HT-29 (cell line): ENCODE results near the gene GNAS. TPM values are rescaled to one million over a fixed set of nuclear protein-coding genes. Genes with fewer than 3 reads are reported as not detected.

Experiments used
- DNase-seq: peaks from one replicate; pipeline ENCODE4 v3.0.0-alpha.2; 2015; ENCODE audit warnings: low spot score
- total RNA-seq: library from RNA; depleted of rRNA; stranded (reverse); fragments of >200 nt; shearing (Covaris generic); gene quantifications from 2 replicates; pipeline ENCODE4 v1.2.3, GENCODE V29; 2014

The GNAS gene
- total RNA-seq, 1 experiment from 2014 or later: 888 TPM

GRCh38 chr20:58853976-58854637 lies 1.6 kb downstream of the GNAS start:
- no peak for DNase-seq

- no peak for DNase-seq
Observed at GRCh38 chr20:58854638-58855471, 2.3 kb downstream of the GNAS start.

GRCh38 chr20:58855506-58856389 lies 3.2 kb downstream of the GNAS start:
- DNase-seq: no peak

GRCh38 chr20:58863044-58863790 lies 10.7 kb downstream of the GNAS start:
- no peak for DNase-seq

GRCh38 chr20:58864346-58864745 lies 11.8 kb downstream of the GNAS start:
- DNase-seq: peak; percentile 44

- no peak for DNase-seq
Observed at GRCh38 chr20:58865843-58866242, 13.3 kb downstream of the GNAS start.

GRCh38 chr20:58867211-58867610 lies 14.7 kb downstream of the GNAS start:
- no peak for DNase-seq

- DNase-seq: no peak
Observed at GRCh38 chr20:58868795-58869194, 16.3 kb downstream of the GNAS start.

- no peak for DNase-seq
Observed at GRCh38 chr20:58869662-58870227, 17.2 kb downstream of the GNAS start.

GRCh38 chr20:58870293-58871014 lies 17.9 kb downstream of the GNAS start:
- DNase-seq: peak; percentile 87

GRCh38 chr20:58871533-58872102 lies 19.1 kb downstream of the GNAS start:
- no peak for DNase-seq

- DNase-seq: no peak
Observed at GRCh38 chr20:58874469-58874868, 22.0 kb downstream of the GNAS start.

- no peak for DNase-seq
Observed at GRCh38 chr20:58875111-58875510, 22.6 kb downstream of the GNAS start.

- no peak for DNase-seq
Observed at GRCh38 chr20:58875541-58876134, 23.1 kb downstream of the GNAS start.

GRCh38 chr20:58876437-58876836 lies 23.9 kb downstream of the GNAS start:
- DNase-seq: no peak

- no peak for DNase-seq
Observed at GRCh38 chr20:58877050-58877975, 24.8 kb downstream of the GNAS start.

GRCh38 chr20:58877976-58878360 lies 25.5 kb downstream of the GNAS start:
- DNase-seq: no peak

GRCh38 chr20:58878399-58878798 lies 25.9 kb downstream of the GNAS start:
- no peak for DNase-seq
